ENCODE results near the gene ZNF586. TPM values are rescaled to one million over a fixed set of nuclear protein-coding genes. Genes with fewer than 3 reads are reported as not detected.
A peak's percentile ranks its signal among the peaks of the same experiment; 100 is the strongest.

ZNF586 gene
- total RNA-seq, 1 donor from 2014 or later: 25.3 TPM

GRCh38 chr19:57825511-57825910 lies 56.0 kb downstream of the ZNF586 start:
- H3K4me1 Mint-ChIP-seq (ENCODE audit: unreplicated experiment): peaks cover 41% of the 10 kb centered on the region
- H3K9me3 Mint-ChIP-seq: no peaks in the 10 kb centered on the region
- H3K4me3 Mint-ChIP-seq: no peak overlapping the region
- peaks cover 56% of the 10 kb centered on the region for H3K36me3 Mint-ChIP-seq
- no peak overlapping the region for H3K27ac Mint-ChIP-seq
- no peak for TF ChIP-seq CTCF (conservative IDR thresholded peaks at IDR 0.05)
- no peaks in the 10 kb centered on the region for H3K27me3 Mint-ChIP-seq
- no peak for DNase-seq (ENCODE audit: extremely low spot score, unreplicated experiment)

- H3K27me3 Mint-ChIP-seq: no peaks in the 10 kb centered on the region
- H3K9me3 Mint-ChIP-seq: no peaks in the 10 kb centered on the region
- peaks cover 29% of the 10 kb centered on the region for H3K4me1 Mint-ChIP-seq (ENCODE audit: unreplicated experiment)
- H3K27ac Mint-ChIP-seq: peak overlapping the region; percentile 96
- DNase-seq (ENCODE audit: extremely low spot score, unreplicated experiment): no peak
- H3K4me3 Mint-ChIP-seq: peak overlapping the region; percentile 96
- no peak for TF ChIP-seq CTCF (conservative IDR thresholded peaks at IDR 0.05)
- H3K36me3 Mint-ChIP-seq: peaks cover 47% of the 10 kb centered on the region
Observed at GRCh38 chr19:57829316-57829715, 59.8 kb downstream of the ZNF586 start.

GRCh38 chr19:57830071-57830602 lies 60.7 kb downstream of the ZNF586 start, which contains the start of gene ZNF587B:
ZNF587B (plus strand) TSS chr19:57830299; CDS start chr19:57830529, 230 bp downstream.
- no peaks in the 10 kb centered on the region for H3K9me3 Mint-ChIP-seq
- H3K27me3 Mint-ChIP-seq: no peaks in the 10 kb centered on the region
- H3K4me1 Mint-ChIP-seq (ENCODE audit: unreplicated experiment): peaks cover 25% of the 10 kb centered on the region
- peaks cover 43% of the 10 kb centered on the region for H3K36me3 Mint-ChIP-seq
- peak within 1 kb of the TSS; percentile 96 for H3K27ac Mint-ChIP-seq
- peak; percentile 62 for TF ChIP-seq CTCF (conservative IDR thresholded peaks at IDR 0.05)
- H3K4me3 Mint-ChIP-seq: peak within 1 kb of the TSS; percentile 96
- DNase-seq (ENCODE audit: extremely low spot score, unreplicated experiment): peak; percentile 86

Other genes with a start within 250 kb of the ZNF586 start
- gene ZNF549, start 242.3 kb upstream of the ZNF586 start, total RNA-seq (ENCODE audit: low replicate concordance): 8.5 and 9.2 TPM in 2 replicates
- 15.9 and 18.7 TPM in 2 replicates for gene ZNF550, start 209.8 kb upstream of the ZNF586 start, total RNA-seq (ENCODE audit: low replicate concordance)
- gene ZNF416, start 190.8 kb upstream of the ZNF586 start, total RNA-seq (ENCODE audit: low replicate concordance): 9.1 and 10.3 TPM in 2 replicates
- 11.5 and 17.6 TPM in 2 replicates for gene ZIK1, start 185.5 kb upstream of the ZNF586 start, total RNA-seq (ENCODE audit: low replicate concordance)
- 4.8 and 4.9 TPM in 2 replicates for gene ZNF530, start 169.8 kb upstream of the ZNF586 start, total RNA-seq (ENCODE audit: low replicate concordance)
- 24.7 and 27.1 TPM in 2 replicates for gene ZNF134, start 155.4 kb upstream of the ZNF586 start, total RNA-seq (ENCODE audit: low replicate concordance)
- 15.2 and 26.5 TPM in 2 replicates for gene ZNF211, start 136.5 kb upstream of the ZNF586 start, total RNA-seq (ENCODE audit: low replicate concordance)
- not detected in 2 replicates for gene ZSCAN4, start 100.7 kb upstream of the ZNF586 start, total RNA-seq (ENCODE audit: low replicate concordance)
- gene ZNF551, start 87.7 kb upstream of the ZNF586 start, total RNA-seq (ENCODE audit: low replicate concordance): 14.4 and 16.1 TPM in 2 replicates
- gene ZNF154, start 60.5 kb upstream of the ZNF586 start, total RNA-seq (ENCODE audit: low replicate concordance): 13.2 and 15.4 TPM in 2 replicates
- 5.9 and 7.8 TPM in 2 replicates for gene ZNF671, start 42.1 kb upstream of the ZNF586 start, total RNA-seq (ENCODE audit: low replicate concordance)
- 23.9 and 29.6 TPM in 2 replicates for gene ZNF776, start 22.9 kb upstream of the ZNF586 start, total RNA-seq (ENCODE audit: low replicate concordance)
- gene ZNF552, start 45.2 kb downstream of the ZNF586 start, total RNA-seq (ENCODE audit: low replicate concordance): 19.0 and 30.4 TPM in 2 replicates
- 20.9 and 25.5 TPM in 2 replicates for gene ZNF587B, start 60.6 kb downstream of the ZNF586 start, total RNA-seq (ENCODE audit: low replicate concordance)
- 48.2 and 61.3 TPM in 2 replicates for gene ZNF587, start 80.2 kb downstream of the ZNF586 start, total RNA-seq (ENCODE audit: low replicate concordance)
- gene ZNF814, start 119.4 kb downstream of the ZNF586 start, total RNA-seq (ENCODE audit: low replicate concordance): 28.2 and 38.3 TPM in 2 replicates
- gene ZNF417, start 146.9 kb downstream of the ZNF586 start, total RNA-seq (ENCODE audit: low replicate concordance): 20.8 and 26.8 TPM in 2 replicates
- 14.3 and 24.6 TPM in 2 replicates for gene ZNF418, start 165.7 kb downstream of the ZNF586 start, total RNA-seq (ENCODE audit: low replicate concordance)
- gene ZNF256, start 178.0 kb downstream of the ZNF586 start, total RNA-seq (ENCODE audit: low replicate concordance): 10.2 and 10.4 TPM in 2 replicates
- gene C19orf18, start 204.9 kb downstream of the ZNF586 start, total RNA-seq (ENCODE audit: low replicate concordance): 1.0 and 2.5 TPM in 2 replicates
- gene ZNF606, start 233.1 kb downstream of the ZNF586 start, total RNA-seq (ENCODE audit: low replicate concordance): 28.1 and 39.1 TPM in 2 replicates